NCI-H2227 (cell line): Measurements from ENCODE around the gene DKC1.

Experiments used
- DNase-seq: peaks from one replicate; lab custom pipeline; 2025; ENCODE audit not compliant: unreplicated experiment; lab: John Stamatoyannopoulos, UW

The DKC1 gene

GRCh38 chrX:154735695-154736393, 26.8 kb upstream of the DKC1 start:
- no peak for DNase-seq

GRCh38 chrX:154737136-154737535, 25.5 kb upstream of the DKC1 start:
- DNase-seq, result no peak

- no peak for DNase-seq
These were observed 24.5 kb upstream of the DKC1 start for GRCh38 chrX:154738011-154738738.

GRCh38 chrX:154739952-154740465, 22.7 kb upstream of the DKC1 start:
- no peak for DNase-seq

- no peak for DNase-seq
These were observed 20.1 kb upstream of the DKC1 start for GRCh38 chrX:154742613-154743012.

GRCh38 chrX:154748712-154749339, 13.8 kb upstream of the DKC1 start:
- peak; percentile 77 for DNase-seq

- no peak for DNase-seq
These were observed 12.8 kb upstream of the DKC1 start for GRCh38 chrX:154749856-154750255.

- peak; percentile 23 for DNase-seq
These were observed 12.1 kb upstream of the DKC1 start, which contains the start of gene GAB3 for GRCh38 chrX:154750301-154751202. GAB3 (minus strand) TSS chrX:154751077; CDS start chrX:154751025, 52 bp downstream.

- DNase-seq, result no peak
These were observed 11.4 kb upstream of the DKC1 start for GRCh38 chrX:154751203-154751668.

GRCh38 chrX:154751669-154752271, 10.9 kb upstream of the DKC1 start:
- peak; percentile 46 for DNase-seq

GRCh38 chrX:154758696-154759095, 4.0 kb upstream of the DKC1 start:
- DNase-seq, result no peak

- DNase-seq, result peak; percentile 28
These were observed 607 bp upstream of the DKC1 start for GRCh38 chrX:154761977-154762536.

- no peak for DNase-seq
These were observed 12.0 kb downstream of the DKC1 start for GRCh38 chrX:154774622-154775021.

GRCh38 chrX:154775419-154776349, 13.0 kb downstream of the DKC1 start:
- no peak for DNase-seq

GRCh38 chrX:154776753-154777152, 14.1 kb downstream of the DKC1 start:
- DNase-seq, result no peak

GRCh38 chrX:154779261-154779660, 16.6 kb downstream of the DKC1 start:
- no peak for DNase-seq

- no peak for DNase-seq
These were observed 18.3 kb downstream of the DKC1 start for GRCh38 chrX:154780968-154781367.

- DNase-seq, result no peak
These were observed 21.7 kb downstream of the DKC1 start for GRCh38 chrX:154784149-154784995.
